Neural progenitor cell (in vitro differentiated cells): ENCODE data around the gene PDCD2L. TPM values are rescaled to one million over a fixed set of nuclear protein-coding genes. Genes with fewer than 3 reads are reported as not detected.
"Not testable (repeated sequence)": the region's sequence is repeated elsewhere in the genome, so short reads cannot be mapped to it uniquely, and the experiment has no call there.

Experiments used
- DNase-seq: peaks from one replicate; pipeline ENCODE4 v3.0.0-alpha.2; 2016; ENCODE audit warnings: low spot score
- H2AFZ ChIP-seq: fragments of 200-600 bp; sonication (generic); replicated peaks from 2 replicates; pipeline ENCODE4 v1.6.1; 2016; ENCODE audit warnings: antibody characterized with exemption
- H3F3A ChIP-seq: fragments of 200-600 bp; sonication (generic); 2 replicates; pipeline ENCODE4 v1.6.1; 2016; ENCODE audit warnings: antibody characterized with exemption, low read depth
- H3K27ac ChIP-seq: fragments of 200-600 bp; sonication (generic); 2 replicates; pipeline ENCODE4 v1.5.1; 2016; ENCODE audit warnings: mild to moderate bottlenecking
- H3K27me3 ChIP-seq: fragments of 200-600 bp; sonication (generic); 2 replicates; pipeline ENCODE4 v1.6.1; 2016; ENCODE audit warnings: mild to moderate bottlenecking, moderate library complexity
- H3K36me3 ChIP-seq: fragments of 200-600 bp; sonication (generic); 2 replicates; pipeline ENCODE4 v1.5.1; 2016
- H3K4me1 ChIP-seq: fragments of 200-600 bp; sonication (generic); 2 replicates; pipeline ENCODE4 v1.6.1; 2016; ENCODE audit warnings: mixed run types
- H3K4me2 ChIP-seq: fragments of 200-600 bp; sonication (generic); 2 replicates; pipeline ENCODE4 v1.6.1; 2016
- H3K4me3 ChIP-seq: fragments of 200-600 bp; sonication (generic); 2 replicates; pipeline ENCODE4 v1.5.1; 2016
- H3K79me2 ChIP-seq: fragments of 200-600 bp; sonication (generic); 2 replicates; pipeline ENCODE4 v1.6.1; 2016; ENCODE audit warnings: low read depth
- H3K9ac ChIP-seq: fragments of 200-600 bp; sonication (generic); 2 replicates; pipeline ENCODE4 v1.6.1; 2016
- H3K9me3 ChIP-seq: fragments of 200-600 bp; sonication (generic); 2 replicates; pipeline ENCODE4 v1.5.1; 2016; ENCODE audit warnings: low read depth
- H4K20me1 ChIP-seq: fragments of 200-600 bp; sonication (generic); 2 replicates; pipeline ENCODE4 v1.6.1; 2016; ENCODE audit warnings: low read depth
- H3K27ac Mint-ChIP-seq: 3 replicates; pipeline ENCODE4 v1.8.0; 2021; ENCODE audit warnings: mixed read lengths
- H3K27me3 Mint-ChIP-seq: 2 replicates; pipeline ENCODE4 v1.8.0; 2022; ENCODE audit warnings: low read depth, mild to moderate bottlenecking, inconsistent platforms, moderate library complexity, mixed read lengths; ENCODE audit not compliant: insufficient read depth
- H3K36me3 Mint-ChIP-seq: 3 replicates; pipeline ENCODE4 v1.8.0; 2021; ENCODE audit warnings: mixed read lengths
- H3K4me1 Mint-ChIP-seq: 3 replicates; pipeline ENCODE4 v1.8.0; 2021; ENCODE audit warnings: mixed read lengths
- H3K4me3 Mint-ChIP-seq: 3 replicates; pipeline ENCODE4 v1.8.0; 2021; ENCODE audit warnings: mild to moderate bottlenecking, moderate library complexity, mixed read lengths
- H3K9me3 Mint-ChIP-seq: 3 replicates; pipeline ENCODE4 v1.8.0; 2020; ENCODE audit warnings: mixed read lengths
- CTCF ChIP-seq: fragments of 200-600 bp; sonication (generic); IDR thresholded peaks from 2 replicates; pipeline ENCODE4 v1.5.1; 2017; ENCODE audit warnings: antibody characterized with exemption, mild to moderate bottlenecking
- EZH2 ChIP-seq: fragments of 200-600 bp; sonication (generic); IDR thresholded peaks from 2 replicates; pipeline ENCODE4 v1.6.1; 2017; ENCODE audit warnings: antibody characterized with exemption, mild to moderate bottlenecking, moderate library complexity
- EZH2phosphoT487 ChIP-seq: fragments of 200-600 bp; sonication (generic); IDR thresholded peaks from 2 replicates; pipeline ENCODE4 v1.6.1; 2017; ENCODE audit warnings: antibody characterized with exemption
- total RNA-seq: library from RNA; depleted of rRNA; stranded (reverse); fragments of >200 nt; gene quantifications from 2 replicates; pipeline ENCODE4 v1.2.3, GENCODE V29; 2015; ENCODE audit warnings: low replicate concordance

Gene PDCD2L
- total RNA-seq, 1 donor from 2014 or later, result 15.2 TPM

- H3F3A ChIP-seq, result peaks cover 23% of the 10 kb centered on the region
- Mint-ChIP-seq H3K9me3 (no peaks in the 10 kb centered on the region), H3K4me1 (peaks cover 25% of the 10 kb centered on the region), H3K27ac (no peak overlapping the region), H3K27me3 (peaks cover 11% of the 10 kb centered on the region), H3K36me3 (peaks cover 26% of the 10 kb centered on the region), H3K4me3 (peak overlapping the region; percentile 97)
- peaks cover 19% of the 10 kb centered on the region for H3K79me2 ChIP-seq
- peaks cover 14% of the 10 kb centered on the region for H4K20me1 ChIP-seq
- no peak overlapping the region for H2AFZ ChIP-seq
- H3K9ac ChIP-seq, result no peak overlapping the region
- H3K36me3 ChIP-seq, result peaks cover 4% of the 10 kb centered on the region
- H3K27me3 ChIP-seq, result no peaks in the 10 kb centered on the region
- no peak for DNase-seq
- H3K27ac ChIP-seq, result no peak overlapping the region
- H3K4me3 ChIP-seq, result no peak overlapping the region
- TF ChIP-seq EZH2, result no peak
- no peak for TF ChIP-seq EZH2phosphoT487
- TF ChIP-seq CTCF, result no peak
- H3K9me3 ChIP-seq, result no peaks in the 10 kb centered on the region
- H3K4me1 ChIP-seq, result peaks cover 11% of the 10 kb centered on the region
- H3K4me2 ChIP-seq, result peak overlapping the region; percentile 79
Measured at GRCh38 chr19:34366738-34367623, 37.2 kb upstream of the PDCD2L start.

- Histone ChIP-seq H3K9me3 (no peaks in the 10 kb centered on the region), H3K79me2 (peaks cover 19% of the 10 kb centered on the region), H3K27me3 (no peaks in the 10 kb centered on the region), H2AFZ (no peak overlapping the region), H3K27ac (no peak overlapping the region), H3K4me3 (no peak overlapping the region), H3F3A (peaks cover 20% of the 10 kb centered on the region), H3K4me2 (no peak overlapping the region), H3K36me3 (peaks cover 4% of the 10 kb centered on the region), H3K4me1 (peaks cover 11% of the 10 kb centered on the region), H3K9ac (no peak overlapping the region), H4K20me1 (peaks cover 14% of the 10 kb centered on the region)
- H3K9me3 Mint-ChIP-seq, result no peaks in the 10 kb centered on the region
- H3K27ac Mint-ChIP-seq, result no peak overlapping the region
- DNase-seq, result no peak
- H3K4me3 Mint-ChIP-seq, result no peak overlapping the region
- H3K4me1 Mint-ChIP-seq, result peaks cover 21% of the 10 kb centered on the region
- TF ChIP-seq EZH2, result no peak
- no peak for TF ChIP-seq CTCF
- TF ChIP-seq EZH2phosphoT487, result no peak
- peaks cover 26% of the 10 kb centered on the region for H3K36me3 Mint-ChIP-seq
- H3K27me3 Mint-ChIP-seq, result peaks cover 11% of the 10 kb centered on the region
Measured at GRCh38 chr19:34367624-34367957, 36.6 kb upstream of the PDCD2L start.

GRCh38 chr19:34368338-34368737, 35.9 kb upstream of the PDCD2L start:
- peaks cover 19% of the 10 kb centered on the region for H3K79me2 ChIP-seq
- no peaks in the 10 kb centered on the region for H3K9me3 ChIP-seq
- no peaks in the 10 kb centered on the region for H3K27me3 ChIP-seq
- no peak overlapping the region for H3K9ac ChIP-seq
- H3K4me2 ChIP-seq, result no peak overlapping the region
- no peak for DNase-seq
- Mint-ChIP-seq H3K27ac (no peak overlapping the region), H3K4me1 (peaks cover 14% of the 10 kb centered on the region), H3K36me3 (peaks cover 26% of the 10 kb centered on the region), H3K9me3 (no peaks in the 10 kb centered on the region), H3K27me3 (peaks cover 7% of the 10 kb centered on the region), H3K4me3 (no peak overlapping the region)
- H3K4me3 ChIP-seq, result no peak overlapping the region
- no peak overlapping the region for H3K27ac ChIP-seq
- peaks cover 11% of the 10 kb centered on the region for H3K4me1 ChIP-seq
- H2AFZ ChIP-seq, result no peak overlapping the region
- peaks cover 14% of the 10 kb centered on the region for H3F3A ChIP-seq
- H3K36me3 ChIP-seq, result peaks cover 4% of the 10 kb centered on the region
- peaks cover 14% of the 10 kb centered on the region for H4K20me1 ChIP-seq
- no peak for TF ChIP-seq EZH2

- peaks cover 30% of the 10 kb centered on the region for H3K36me3 Mint-ChIP-seq
- not testable (repeated sequence) for H3K9me3 Mint-ChIP-seq, H3K4me3 Mint-ChIP-seq, H3F3A ChIP-seq, H3K4me2 ChIP-seq, H3K27me3 ChIP-seq, H3K27ac ChIP-seq, H3K4me3 ChIP-seq, H3K9ac ChIP-seq, H2AFZ ChIP-seq, H3K27ac Mint-ChIP-seq, DNase-seq, H3K27me3 Mint-ChIP-seq, H3K36me3 ChIP-seq, H3K9me3 ChIP-seq
- Histone ChIP-seq H3K79me2 (peaks cover 19% of the 10 kb centered on the region), H4K20me1 (peaks cover 14% of the 10 kb centered on the region), H3K4me1 (peaks cover 11% of the 10 kb centered on the region)
- peaks cover 13% of the 10 kb centered on the region for H3K4me1 Mint-ChIP-seq
Measured at GRCh38 chr19:34369166-34369565, 35.0 kb upstream of the PDCD2L start.
